GM19467 (cell line): ENCODE results near the gene GINS2.

Experiments
- ATAC-seq: cut with Tn5 transposase; IDR thresholded peaks from one replicate; pipeline ENCODE4 v1.9.1; 2021; ENCODE audit warnings: mild to moderate bottlenecking, moderate library complexity; ENCODE audit not compliant: unreplicated experiment

The GINS2 gene

DNA sequence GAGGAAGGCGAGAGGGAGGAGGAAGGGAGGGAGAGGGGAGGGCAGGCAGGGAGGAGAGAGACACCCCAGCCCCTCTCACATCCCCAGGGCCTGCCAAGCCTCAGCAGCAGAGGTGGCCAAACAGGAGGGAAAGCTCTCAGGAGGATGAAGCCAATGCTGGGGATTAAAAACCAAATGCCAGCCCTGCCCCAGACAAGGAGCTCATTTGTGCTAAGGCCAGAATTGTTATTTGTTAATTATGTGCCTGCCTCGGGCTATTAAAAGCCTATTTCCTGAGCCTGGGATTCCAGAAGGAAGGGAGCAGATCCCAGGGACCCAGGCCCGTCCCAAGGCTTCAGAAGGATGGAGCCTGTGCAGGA, 27.9 kb upstream of the GINS2 start:
- ATAC-seq, result no peak

DNA sequence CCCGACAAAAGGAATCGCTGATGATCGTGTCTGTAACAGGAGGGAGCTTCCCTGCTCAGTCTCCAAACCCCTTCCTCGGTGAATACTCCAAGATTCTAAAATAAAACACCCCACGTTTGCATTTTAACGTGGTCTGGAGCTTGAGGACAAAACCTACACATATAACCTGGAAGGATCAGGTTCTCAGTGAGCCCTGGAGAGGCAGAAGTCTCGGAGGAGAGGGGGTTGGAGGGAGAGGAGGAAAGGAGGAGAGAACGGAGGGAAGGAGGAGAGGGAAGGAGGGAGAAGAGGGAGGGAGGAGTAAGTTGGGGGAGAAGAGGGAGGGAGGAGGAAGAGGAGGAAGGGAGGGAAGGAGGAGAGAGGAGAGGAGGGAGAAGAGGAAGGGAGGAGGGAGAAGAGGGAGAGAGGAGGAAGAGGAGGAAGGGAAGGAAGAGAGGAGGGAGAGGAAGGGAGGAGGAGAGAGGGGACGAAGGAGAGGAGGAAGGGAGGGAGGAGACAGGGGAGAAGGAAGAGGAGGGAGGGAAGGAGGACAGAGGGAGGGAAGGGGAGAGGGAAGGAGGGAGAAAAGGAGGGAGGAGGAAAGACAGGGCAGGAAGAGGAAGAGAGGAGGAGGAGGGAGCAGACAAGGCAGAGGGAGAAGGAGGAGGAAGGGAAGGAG, 27.4 kb upstream of the GINS2 start:
- no peak for ATAC-seq

DNA sequence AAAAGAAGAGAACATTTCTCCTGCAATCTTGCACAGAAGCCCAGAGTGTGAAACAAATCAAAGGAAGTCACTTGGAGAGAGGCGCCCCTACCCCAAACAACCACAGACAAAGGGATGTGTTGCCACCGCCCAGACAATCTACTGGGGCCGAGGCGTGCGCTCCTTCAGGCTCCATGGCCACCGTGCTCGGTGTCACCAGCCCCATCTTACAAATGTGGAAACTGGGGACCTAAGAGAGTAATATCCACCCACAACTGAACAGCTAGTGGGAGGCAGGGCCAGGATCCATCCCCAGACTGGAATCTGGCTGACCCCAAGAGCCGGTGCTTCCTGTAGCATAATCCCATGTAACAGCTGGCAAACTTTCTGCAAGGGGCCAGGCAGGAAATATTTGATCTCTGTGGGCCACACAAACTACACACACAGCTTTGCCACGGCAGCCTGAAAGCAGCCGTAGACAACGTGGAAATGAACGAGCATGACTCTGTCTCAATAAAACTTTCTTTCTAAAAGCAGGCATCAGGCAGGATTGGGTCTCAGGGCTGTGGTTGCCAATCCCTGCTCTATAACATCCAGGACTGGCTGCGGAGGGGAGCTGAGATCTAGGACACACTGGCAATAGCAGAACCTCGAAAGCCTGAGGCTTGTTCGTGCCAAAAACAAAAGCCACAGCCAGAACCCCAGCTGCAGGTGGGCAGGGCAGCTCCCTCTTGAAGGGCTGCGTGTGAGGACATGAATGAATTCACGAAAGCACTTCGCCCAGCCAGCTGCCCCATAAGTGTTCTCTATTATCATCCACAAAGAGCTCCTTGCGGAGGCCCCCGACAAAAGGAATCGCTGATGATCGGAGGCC, 26.6 kb upstream of the GINS2 start:
- no peak for ATAC-seq

DNA sequence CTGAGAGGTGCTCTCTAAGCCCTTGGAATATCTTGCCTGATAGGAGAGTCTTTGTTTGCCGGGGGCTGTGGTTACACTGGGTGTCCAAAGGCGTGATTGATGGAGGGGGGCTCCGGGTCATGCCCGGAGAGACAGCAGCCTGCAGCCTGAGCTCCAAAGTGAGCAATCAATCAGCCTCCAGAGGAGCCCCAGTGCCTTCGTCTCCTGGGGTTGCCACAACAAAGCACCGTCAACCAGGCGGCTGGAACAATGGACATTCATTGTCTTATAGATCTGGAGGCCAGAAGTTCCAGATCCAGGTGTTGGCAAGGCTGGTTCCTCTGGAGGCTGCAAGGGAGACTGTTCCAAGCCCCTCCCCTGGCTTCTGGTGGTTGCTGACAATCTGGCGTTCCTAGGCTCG, 24.0 kb upstream of the GINS2 start:
- no peak for ATAC-seq

DNA sequence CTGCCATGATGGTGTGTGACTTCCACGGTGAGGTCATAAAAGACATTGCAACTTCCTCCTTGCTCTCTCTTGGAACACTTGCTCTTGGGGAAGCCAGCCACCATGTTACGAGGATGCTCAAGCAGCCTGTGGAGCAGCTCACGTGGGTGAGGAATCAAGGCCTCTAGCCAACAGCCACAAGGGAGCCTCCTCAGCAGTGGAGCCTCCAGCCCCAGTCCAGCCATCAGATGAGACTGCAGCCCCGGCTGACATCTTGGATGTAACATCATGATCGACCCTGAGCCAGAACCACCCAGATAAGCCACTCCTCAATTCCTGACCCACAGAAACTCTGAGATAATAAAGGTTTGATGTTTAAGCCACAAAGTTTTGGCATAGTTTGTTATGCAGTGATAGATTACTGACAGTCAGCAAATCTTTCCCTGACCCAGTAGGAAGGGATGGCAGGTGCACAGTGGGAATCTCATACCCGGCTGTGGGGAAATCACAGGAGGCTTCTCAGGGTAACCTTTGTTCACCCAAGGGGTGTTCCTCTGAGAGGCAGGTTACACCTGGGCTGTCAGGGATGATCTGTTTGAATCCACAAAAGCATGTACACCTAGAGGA, 23.3 kb upstream of the GINS2 start:
- ATAC-seq, result no peak

DNA sequence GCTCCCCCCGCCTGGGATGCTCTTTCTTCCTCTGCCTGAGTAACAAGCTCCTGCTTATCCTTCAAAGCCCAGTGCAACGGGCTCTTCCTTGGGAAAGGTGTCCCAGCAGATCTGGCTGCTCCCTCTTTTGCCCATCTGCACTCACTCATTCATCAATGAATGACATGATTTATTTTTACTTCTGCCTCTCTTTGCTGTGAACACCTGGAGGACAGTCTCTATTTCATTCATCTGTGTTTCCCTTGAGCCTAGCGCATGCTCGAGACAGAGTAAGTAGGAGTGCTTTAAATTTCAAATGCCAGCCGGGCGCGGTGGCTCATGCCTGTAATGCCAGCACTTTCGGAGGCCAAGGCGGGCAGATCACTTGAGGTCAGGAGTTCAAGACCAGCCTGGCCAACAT, 22.0 kb upstream of the GINS2 start:
- no peak for ATAC-seq

DNA sequence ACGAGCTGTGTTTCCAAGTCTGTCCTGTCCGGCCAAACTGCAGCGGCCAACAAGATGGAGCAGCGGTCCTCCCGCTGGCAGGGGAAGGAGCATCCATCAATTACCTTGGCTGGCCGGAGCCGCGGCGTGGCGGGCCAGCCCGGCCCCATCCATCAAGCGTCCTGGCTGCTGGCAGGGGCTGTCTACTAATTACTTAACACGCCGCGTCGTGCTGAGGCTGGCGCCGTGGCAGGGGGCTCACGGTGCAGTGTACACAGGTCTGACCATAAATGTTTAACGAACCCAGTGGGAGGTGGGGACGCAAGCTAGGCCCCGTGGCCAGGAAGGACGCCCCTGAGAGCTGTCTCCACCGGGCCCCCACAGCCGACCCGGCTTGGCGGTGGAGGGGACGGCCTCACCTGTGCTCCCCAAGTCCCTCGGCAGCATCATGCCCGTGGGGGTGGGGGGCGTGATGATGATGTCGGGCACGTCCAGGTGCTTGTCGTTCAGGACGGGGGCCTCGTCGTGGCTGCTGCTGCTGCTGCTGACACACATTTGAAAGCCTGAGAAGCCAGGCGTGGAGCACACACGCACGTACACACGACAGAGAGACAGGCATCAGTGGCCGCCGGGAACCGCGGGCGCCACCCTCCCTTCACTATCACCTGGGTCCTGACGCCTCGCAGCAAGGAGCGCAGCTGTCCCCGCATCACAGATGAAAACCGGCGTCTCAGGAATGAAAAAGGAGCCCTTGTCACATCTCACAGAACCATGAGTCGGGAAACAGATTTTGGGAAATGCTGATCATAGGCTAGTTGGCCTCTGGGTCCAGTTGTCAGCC, 21.2 kb upstream of the GINS2 start:
- ATAC-seq, result no peak

DNA sequence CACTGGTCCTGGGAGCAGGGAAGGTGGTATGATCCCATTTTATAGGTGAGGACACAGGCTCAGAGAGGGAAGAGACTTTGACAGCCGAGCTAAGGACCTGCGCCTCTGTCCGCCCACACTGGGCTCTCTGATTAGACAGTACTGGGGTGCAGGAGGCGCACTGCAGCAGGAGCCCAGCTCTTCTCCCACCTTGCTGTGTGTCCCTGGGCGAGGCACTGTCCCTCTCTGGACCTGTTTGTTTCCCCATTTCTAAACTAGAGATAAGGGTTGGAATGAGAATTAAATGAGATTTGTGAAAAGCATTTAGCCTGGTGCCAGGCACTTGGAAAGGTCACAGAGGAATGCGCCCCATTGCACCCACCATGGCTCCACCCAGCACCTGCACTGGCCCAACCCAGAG, 19.6 kb upstream of the GINS2 start:
- ATAC-seq, result no peak

DNA sequence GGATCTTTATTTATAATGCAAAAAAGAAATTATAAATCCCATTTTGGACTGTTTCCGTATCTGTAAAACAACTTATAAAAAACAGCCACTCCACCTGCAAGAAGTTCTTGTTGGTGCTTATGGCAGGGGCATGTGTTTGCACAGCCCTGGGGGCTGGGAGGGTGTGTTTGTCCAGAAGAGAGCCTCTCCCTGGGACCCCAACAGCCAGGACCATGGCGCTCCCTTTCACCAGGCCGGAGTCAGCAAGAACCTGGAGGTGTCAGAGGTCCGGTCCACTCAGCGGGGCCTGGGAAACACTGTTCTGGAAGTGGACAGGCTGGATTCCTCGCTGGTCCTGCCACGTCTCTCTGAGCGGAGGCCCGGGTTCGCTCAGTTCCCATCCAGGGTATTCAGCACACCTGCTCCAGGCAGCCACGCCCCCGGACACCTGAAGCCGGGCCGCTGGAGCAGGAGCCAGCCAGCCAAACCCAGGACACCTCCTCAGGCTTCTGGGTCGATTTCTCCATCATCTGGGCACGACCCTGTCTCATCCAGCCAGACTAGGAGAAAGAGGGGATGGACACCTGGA, 18.9 kb upstream of the GINS2 start:
- ATAC-seq, result no peak

DNA sequence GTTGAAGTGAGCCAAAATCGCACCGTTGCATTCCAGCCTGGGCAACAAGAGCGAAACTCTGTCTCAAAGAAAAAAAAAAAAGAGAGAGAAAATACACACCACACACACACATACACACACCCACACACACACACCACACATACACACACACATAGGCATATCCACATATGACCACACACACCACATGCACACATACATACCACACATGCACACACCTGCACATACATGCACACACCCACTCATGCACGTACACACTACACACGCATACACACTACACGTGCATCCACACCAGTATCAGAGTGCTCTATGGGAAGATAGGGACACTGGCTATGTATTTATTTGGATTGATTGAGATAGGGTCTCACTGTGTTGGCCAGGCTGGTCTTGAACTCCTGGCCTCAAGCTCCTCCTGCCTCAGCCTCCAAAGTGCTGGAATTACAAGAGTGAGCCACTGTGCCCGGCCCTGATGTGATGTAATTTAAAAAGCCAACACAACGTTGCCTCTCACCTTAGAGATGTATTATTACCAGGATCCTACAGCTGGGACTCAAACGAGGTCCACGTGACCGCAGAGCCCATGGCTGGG, 17.8 kb upstream of the GINS2 start:
- no peak for ATAC-seq

DNA sequence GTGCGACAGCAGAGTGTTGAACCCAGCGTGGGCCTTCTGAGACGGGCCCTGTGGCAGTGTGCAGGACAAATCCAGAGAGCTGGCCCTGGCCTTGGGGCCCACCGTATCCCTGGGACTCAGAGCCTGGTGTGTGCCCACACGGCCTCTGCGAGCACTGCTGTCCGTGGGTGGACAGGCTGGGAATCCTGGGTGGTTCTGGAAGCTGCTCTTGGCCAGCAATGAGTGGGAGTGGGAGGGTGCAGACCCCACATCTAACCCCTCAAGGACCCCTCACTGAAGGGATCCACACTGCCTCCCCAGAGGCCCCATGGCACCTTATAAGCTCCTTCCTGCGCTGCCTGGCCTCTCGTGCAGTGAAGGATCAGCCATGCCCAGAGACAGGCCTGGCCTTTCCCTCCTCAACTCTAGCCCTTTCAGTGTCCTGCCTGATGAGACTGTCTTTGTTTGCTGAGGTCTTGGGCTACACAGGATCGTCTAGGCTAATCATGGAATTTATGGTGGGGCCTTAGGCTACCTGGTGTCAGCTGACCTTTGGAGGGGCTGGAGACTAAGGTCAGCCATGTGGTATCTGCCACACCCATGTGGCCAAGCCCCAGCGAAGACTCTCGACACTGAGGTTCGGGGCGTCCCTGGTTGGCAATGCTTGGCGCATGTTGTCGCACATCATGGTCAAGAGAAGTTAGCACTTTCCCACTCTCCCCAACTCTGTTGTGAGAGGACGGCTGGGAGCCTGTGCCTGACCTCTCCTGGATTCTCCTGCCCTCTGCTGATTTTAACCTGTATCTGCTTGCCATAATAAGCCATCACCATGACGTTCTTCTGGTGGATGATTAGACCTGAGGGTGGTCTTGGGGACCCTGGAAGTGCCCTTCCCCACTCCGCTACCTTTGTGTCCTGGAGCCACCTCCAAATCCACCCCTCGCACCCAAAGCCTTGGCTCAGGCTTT, 16.4 kb upstream of the GINS2 start:
- no peak for ATAC-seq

DNA sequence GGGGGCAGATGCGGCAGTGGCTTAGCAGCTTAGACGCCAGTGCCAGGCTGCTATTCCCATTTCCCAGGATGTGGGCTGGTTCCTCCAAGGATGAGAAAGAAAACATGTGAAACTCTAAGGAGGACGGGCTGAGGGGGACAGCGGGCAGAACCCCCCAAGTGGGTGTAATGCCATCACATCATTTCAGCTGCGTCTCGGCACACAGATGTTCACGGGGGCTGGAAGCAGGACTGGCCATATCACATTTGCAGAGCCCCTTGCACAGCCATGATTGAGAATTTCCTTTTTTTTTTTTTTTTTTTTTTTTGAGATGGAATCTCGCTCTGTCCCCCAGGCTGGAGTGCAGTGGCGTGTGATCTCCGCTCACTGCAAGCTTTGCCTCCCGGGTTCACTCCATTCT, 15.3 kb upstream of the GINS2 start:
- ATAC-seq, result no peak

DNA sequence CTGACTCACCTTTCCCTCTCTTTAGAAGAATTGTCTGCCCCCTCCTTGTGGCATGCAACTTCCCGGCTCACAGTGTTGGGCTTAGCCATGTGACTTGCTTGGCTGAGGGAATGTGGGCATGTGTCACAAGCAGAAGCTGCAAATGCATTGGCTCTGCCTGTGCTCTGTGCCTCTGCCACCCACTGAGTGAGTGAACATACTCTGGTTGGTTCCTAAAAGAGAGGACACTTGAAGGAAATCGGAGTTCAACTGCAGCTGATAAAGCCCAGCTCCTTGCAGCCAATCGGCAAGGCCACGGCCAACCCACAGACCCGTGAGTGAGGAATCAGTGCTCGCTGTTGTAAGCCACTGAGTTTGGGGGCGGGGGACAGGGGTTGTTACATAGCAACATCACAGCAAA, 10.9 kb upstream of the GINS2 start:
- ATAC-seq, result no peak

DNA sequence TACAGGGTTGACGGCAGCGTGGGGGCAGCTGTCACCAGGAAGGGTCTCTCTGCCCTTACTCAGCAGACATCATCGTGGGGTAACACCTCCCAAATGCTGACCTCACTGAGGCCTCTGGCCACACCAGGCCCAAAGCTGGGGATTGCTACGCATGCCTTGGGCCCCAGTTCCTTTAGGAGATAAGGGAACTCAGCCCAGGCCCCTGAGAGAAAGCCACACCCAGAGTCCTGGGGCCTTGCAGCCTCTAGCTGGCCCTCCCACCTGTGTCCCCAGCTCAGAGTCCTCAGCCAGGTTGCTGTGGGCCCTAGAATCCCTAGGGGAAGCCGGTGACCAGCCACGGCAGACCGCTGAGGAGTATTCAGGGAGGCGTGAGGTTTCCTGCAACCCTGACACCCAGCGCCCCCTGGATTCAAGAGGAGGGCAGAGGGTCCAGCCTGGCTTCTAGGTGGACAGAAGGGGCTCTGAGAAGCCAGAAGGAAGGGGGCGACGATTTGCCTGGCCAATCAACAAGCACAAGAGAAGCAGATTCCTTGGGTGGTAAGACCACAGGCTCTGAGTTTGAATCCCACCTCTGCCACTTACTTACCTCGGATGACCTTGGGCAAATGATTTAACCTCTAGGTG, 10.3 kb upstream of the GINS2 start:
- ATAC-seq, result no peak

DNA sequence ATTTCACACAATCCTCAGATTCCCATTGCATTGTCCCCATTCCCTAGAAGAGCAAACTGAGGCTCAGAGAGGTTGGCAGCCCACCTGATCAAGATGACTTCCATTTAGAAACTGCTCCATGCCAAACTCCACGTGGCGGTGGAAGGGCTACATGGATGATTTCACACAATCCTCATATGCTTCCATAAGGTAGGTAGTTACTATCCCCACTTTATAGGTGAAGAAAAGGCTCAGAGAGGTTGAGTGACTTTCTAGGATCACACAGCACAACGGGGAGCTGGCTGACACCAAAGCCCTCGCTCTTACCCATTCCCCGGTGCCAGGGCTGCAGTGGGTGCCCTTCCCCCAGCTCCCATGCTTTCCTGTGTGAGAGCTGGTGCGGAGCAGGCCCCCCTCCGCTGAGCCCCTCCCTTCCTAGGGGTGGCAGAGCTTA, 9.7 kb upstream of the GINS2 start:
- no peak for ATAC-seq

DNA sequence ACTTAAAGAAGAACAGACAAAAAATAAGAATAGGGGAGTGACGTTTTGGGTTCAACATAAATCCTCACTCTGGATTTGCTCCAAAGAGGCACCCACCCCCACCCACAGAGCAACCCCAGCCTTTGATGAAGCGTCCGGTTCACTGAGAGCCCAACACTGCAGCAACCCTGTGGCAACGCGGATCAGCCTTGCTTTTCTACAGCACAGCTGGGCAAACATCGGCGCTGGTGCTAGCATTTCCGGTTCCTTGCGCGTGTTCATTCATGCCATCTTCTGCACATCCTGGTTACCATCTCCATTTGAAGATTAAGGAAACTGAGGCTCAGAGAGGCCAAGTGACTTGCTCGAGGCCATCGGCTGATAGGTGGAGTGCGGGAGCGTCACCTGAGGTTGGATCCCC, 8.7 kb upstream of the GINS2 start:
- no peak for ATAC-seq

DNA sequence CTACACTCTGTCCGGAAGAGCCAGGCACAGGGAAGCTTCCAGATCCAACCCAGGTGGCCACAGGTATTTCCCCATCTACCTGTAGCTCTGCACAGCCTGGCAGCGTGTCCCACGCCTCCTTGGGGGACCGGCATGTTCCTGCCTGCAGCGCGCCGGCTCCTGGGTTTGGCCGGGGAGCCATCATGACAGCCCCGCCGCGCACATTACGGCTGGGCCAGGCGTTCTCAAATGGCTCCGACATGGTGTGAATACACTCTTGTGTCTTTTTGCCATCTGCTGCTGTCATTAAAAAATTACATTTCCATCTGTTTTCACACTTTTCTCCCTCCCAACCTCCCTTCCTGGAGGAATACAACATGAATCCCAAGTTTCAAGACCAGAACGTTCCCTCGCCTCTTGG, 8.0 kb upstream of the GINS2 start:
- ATAC-seq, result no peak

DNA sequence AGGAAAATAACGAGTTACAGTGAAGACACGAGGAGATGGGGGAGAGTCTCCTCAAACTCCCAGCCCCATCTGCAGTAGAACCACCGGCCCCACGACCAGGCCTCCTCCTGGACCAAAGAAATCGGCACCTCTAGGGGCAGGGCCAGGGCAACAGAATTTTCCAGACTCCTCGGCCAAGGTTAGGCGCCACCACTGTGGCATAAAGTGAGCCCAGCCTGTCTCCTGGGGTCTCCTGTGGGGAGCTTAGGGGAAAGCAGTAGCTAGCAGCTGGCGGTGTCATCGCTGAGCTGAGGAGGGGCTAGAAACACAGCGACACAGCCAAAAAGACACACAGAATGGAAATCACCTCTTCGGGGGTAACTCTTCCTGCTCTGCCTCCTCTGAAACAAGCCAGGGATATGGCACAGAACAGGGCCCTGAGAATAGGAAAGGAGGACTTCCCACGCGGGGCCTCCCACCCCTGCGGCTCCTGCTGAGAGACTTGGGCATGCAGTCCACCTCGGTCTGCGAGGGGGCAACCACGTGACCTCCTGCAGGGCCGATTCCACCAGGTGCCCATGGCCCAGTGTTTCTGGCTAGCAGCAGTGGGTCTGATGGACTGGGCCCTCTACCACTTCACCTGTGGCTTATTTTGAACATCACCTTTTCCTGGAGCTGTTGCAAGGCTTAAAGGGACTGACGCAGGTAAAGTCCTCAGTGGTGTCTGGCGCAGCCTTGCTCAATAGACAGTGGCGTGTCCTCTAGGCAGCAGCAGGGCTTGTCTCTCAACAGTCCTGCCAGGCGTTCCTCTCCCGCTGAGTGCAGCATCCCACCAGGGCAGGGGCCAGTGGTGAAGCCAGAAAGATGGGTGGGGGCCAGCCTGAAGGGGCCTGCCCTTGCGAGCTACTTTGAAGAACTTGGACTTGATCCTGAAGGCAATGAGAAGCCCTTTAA, 6.7 kb upstream of the GINS2 start:
- ATAC-seq, result no peak
